Measurements from ENCODE around the gene TCP11L1. TPM values are rescaled to one million over a fixed set of nuclear protein-coding genes. Genes with fewer than 3 reads are reported as not detected.

The TCP11L1 gene
- total RNA-seq, 1 donor from 2014 or later, result 15.7 TPM

- Histone ChIP-seq H3K4me3 (peak within 1 kb of the TSS; percentile 48), H3K4me1 (no peaks in the 10 kb centered on the region), H3K36me3 (no peaks in the 10 kb centered on the region), H3K27me3 (peaks cover 18% of the 10 kb centered on the region), H3K9me3 (no peaks in the 10 kb centered on the region), H3K27ac (no peak within 1 kb of the TSS)
- DNase-seq (peak; percentile 91), ATAC-seq (peak; percentile 97)
- intact Hi-C loops (cut with DNase I), result no loop called here
- TF ChIP-seq, protein P1, sequence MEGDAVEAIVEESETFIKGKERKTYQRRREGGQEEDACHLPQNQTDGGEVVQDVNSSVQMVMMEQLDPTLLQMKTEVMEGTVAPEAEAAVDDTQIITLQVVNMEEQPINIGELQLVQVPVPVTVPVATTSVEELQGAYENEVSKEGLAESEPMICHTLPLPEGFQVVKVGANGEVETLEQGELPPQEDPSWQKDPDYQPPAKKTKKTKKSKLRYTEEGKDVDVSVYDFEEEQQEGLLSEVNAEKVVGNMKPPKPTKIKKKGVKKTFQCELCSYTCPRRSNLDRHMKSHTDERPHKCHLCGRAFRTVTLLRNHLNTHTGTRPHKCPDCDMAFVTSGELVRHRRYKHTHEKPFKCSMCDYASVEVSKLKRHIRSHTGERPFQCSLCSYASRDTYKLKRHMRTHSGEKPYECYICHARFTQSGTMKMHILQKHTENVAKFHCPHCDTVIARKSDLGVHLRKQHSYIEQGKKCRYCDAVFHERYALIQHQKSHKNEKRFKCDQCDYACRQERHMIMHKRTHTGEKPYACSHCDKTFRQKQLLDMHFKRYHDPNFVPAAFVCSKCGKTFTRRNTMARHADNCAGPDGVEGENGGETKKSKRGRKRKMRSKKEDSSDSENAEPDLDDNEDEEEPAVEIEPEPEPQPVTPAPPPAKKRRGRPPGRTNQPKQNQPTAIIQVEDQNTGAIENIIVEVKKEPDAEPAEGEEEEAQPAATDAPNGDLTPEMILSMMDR (IDR thresholded peaks at IDR 0.05), result no peak
Observed at GRCh38 chr11:33015621-33016551, 23.5 kb upstream of the TCP11L1 start, which contains the start of gene DEPDC7. Gene DEPDC7, plus strand, starts transcription at chr11:33015878. Its CDS starts 78 bp downstream, at chr11:33015956.

DNA sequence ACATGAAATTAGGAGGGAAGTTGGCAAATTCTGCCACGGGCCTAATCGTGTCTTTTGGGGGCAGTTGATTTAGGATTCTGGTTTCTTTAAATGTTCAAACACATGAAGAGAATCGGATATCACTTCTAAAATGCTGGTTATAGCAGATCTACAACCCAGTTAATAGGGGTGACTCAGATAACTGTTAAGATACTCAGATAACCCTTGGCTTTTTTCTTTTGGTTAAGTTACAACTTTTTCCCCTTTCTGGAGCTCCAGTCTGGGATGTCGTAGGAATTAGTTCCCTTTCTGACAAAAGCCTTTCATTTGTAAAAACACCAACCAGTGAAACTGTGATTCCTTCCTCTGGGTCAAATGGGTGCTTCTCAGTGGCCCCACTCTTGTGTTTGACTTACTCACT is 22.7 kb upstream of the TCP11L1 start:
- H3K9me3 ChIP-seq, result no peaks in the 10 kb centered on the region
- peak overlapping the region; percentile 48 for H3K4me3 ChIP-seq
- TF ChIP-seq, protein P1 (IDR thresholded peaks at IDR 0.05), result no peak
- no peak for ATAC-seq
- H3K27ac ChIP-seq, result no peak overlapping the region
- no peak for DNase-seq
- peaks cover 18% of the 10 kb centered on the region for H3K27me3 ChIP-seq
- no peaks in the 10 kb centered on the region for H3K36me3 ChIP-seq
- intact Hi-C loops (cut with DNase I), result no loop called here
- no peaks in the 10 kb centered on the region for H3K4me1 ChIP-seq

GRCh38 chr11:33017478-33017877 is 21.9 kb upstream of the TCP11L1 start:
- no peak for ATAC-seq
- no peaks in the 10 kb centered on the region for H3K4me1 ChIP-seq

DNA sequence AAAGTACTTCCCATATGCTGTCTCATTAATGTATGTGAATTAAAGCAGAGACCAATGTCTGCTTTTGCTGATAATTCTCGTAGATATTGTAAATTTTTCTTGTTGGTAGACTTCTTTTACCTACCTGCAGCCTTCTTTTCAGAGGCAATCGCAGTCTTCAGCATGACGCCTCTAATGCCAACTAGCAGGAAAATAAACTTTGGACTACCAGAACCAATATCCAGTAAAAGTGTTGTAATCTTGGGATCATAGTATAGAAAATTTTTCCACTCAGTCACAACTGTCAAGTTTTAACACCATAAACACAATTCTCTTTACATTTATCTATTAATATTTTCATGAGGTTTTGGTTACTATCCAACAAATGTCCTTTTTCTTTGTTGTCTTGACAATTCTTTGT is 21.4 kb upstream of the TCP11L1 start:
- Histone ChIP-seq H3K27me3 (peaks cover 18% of the 10 kb centered on the region), H3K27ac (no peak overlapping the region), H3K4me3 (no peak overlapping the region), H3K36me3 (no peaks in the 10 kb centered on the region), H3K9me3 (no peaks in the 10 kb centered on the region), H3K4me1 (no peaks in the 10 kb centered on the region)
- intact Hi-C loops (cut with DNase I), result no loop called here
- DNase-seq, result no peak
- no peak for ATAC-seq
- TF ChIP-seq, protein P1 (IDR thresholded peaks at IDR 0.05), result no peak

More at GRCh38 chr11:33017478-33017877, 21.9 kb upstream of the TCP11L1 start:
- peaks cover 18% of the 10 kb centered on the region for H3K27me3 ChIP-seq
- no peak for DNase-seq
- TF ChIP-seq, protein P1 (IDR thresholded peaks at IDR 0.05), result no peak
- H3K27ac ChIP-seq, result no peak overlapping the region
- H3K4me3 ChIP-seq, result no peak overlapping the region
- intact Hi-C loops (cut with DNase I), result no loop called here
- H3K36me3 ChIP-seq, result no peaks in the 10 kb centered on the region
- H3K9me3 ChIP-seq, result no peaks in the 10 kb centered on the region

DNA sequence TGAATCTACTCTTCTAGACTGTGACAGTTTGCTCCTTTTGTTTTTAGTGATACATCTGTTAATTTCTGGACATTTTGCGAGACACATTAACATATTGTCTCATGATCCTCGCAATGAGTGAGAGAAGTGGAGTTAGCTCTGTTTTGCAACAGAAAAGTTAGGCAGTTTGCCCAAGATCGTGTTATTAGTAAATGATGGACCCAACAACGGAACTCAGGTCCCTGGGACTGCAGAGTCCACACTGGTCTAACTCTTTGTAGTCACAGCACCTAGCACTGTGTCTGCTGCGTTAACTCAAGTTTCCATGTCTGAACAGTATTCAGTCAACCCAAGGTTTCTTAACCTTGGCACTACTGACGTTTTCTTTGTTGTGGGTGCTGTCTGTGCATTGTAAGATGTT is 20.5 kb upstream of the TCP11L1 start:
- TF ChIP-seq, protein P1 (IDR thresholded peaks at IDR 0.05), result no peak
- H3K9me3 ChIP-seq, result no peaks in the 10 kb centered on the region
- ATAC-seq (no peak), DNase-seq (no peak)
- intact Hi-C loops (cut with DNase I), result no loop called here
- no peak overlapping the region for H3K27ac ChIP-seq
- peaks cover 18% of the 10 kb centered on the region for H3K27me3 ChIP-seq
- no peaks in the 10 kb centered on the region for H3K4me1 ChIP-seq
- no peaks in the 10 kb centered on the region for H3K36me3 ChIP-seq
- no peak overlapping the region for H3K4me3 ChIP-seq

All from upper lobe of right lung (tissue), 1 donor.